Activated CD8-positive, alpha-beta T cell treated with anti-CD3 and anti-CD28 coated beads, Interleukin-2, amount 10 ng/mL, durations not matched to agents 7 days and 5 days (primary cell): ENCODE data around the gene ZSWIM6. TPM values are rescaled to one million over a fixed set of nuclear protein-coding genes. Genes with fewer than 3 reads are reported as not detected.
A peak's percentile ranks its signal among the peaks of the same experiment; 100 is the strongest.

ENCODE experiments used
- ATAC-seq: fragments of 150-1000 bp; cut with Tn5 transposase; one replicate; pipeline ENCODE4 v1.10.0; 2021; ENCODE audit warnings: moderate library complexity
- CTCF ChIA-PET: fragments of 350-600 bp; sonication (Branson Sonifier 250); formaldehyde crosslinking; loops from one replicate; lab custom pipeline; 2021; ENCODE audit warnings: antibody characterized with exemption; lab: Charles Lee
- POLR2A ChIA-PET: fragments of 350-600 bp; sonication (Branson Sonifier 250); formaldehyde crosslinking; loops from one replicate; lab custom pipeline; 2021; ENCODE audit warnings: antibody characterized with exemption; lab: Charles Lee
- DNase-seq: peaks from one replicate; pipeline ENCODE4 v3.0.0-alpha.2; 2020
- H3K27ac Mint-ChIP-seq: one replicate; pipeline ENCODE4 v1.8.0; 2021; ENCODE audit warnings: mild to moderate bottlenecking, mixed read lengths
- H3K27me3 Mint-ChIP-seq: one replicate; pipeline ENCODE4 v1.8.0; 2021; ENCODE audit warnings: low read depth, mixed read lengths
- H3K36me3 Mint-ChIP-seq: one replicate; pipeline ENCODE4 v1.8.0; 2021; ENCODE audit warnings: low read depth, mixed read lengths
- H3K4me1 Mint-ChIP-seq: one replicate; pipeline ENCODE4 v1.8.0; 2021; ENCODE audit warnings: low read depth, mixed read lengths
- H3K4me3 Mint-ChIP-seq: one replicate; pipeline ENCODE4 v1.8.0; 2021; ENCODE audit warnings: mild to moderate bottlenecking, mixed read lengths
- H3K9me3 Mint-ChIP-seq: one replicate; pipeline ENCODE4 v1.8.0; 2022; ENCODE audit warnings: mixed read lengths; ENCODE audit not compliant: insufficient read depth
- total RNA-seq, 2 experiments: library from RNA; stranded (reverse); gene quantifications; one replicate each; pipeline ENCODE4 v1.2.3, GENCODE V29; 2021

The ZSWIM6 gene
- total RNA-seq, 2 experiments from 2014 or later, result 2.5 to 2.6 TPM

GRCh38 chr5:61295365-61295764, 36.7 kb upstream of the ZSWIM6 start:
- Mint-ChIP-seq H3K27me3 (peaks cover 3% of the 10 kb centered on the region), H3K9me3 (no peaks in the 10 kb centered on the region), H3K36me3 (no peaks in the 10 kb centered on the region), H3K27ac (no peak overlapping the region), H3K4me1 (peaks cover 4% of the 10 kb centered on the region), H3K4me3 (no peak overlapping the region)
- DNase-seq (no peak), ATAC-seq (no peak)
- POLR2A ChIA-PET, result interaction anchor here (0.6 kb wide), 1 partner anchor 9 kb away, joined by 5 read pairs; no protein-coding TSS in a partner anchor
- CTCF ChIA-PET, result no interaction called here

- ATAC-seq (no peak), DNase-seq (no peak)
- ChIA-PET CTCF (no interaction called here), POLR2A (no interaction called here)
- Mint-ChIP-seq H3K36me3 (no peaks in the 10 kb centered on the region), H3K27ac (no peak overlapping the region), H3K4me1 (peaks cover 2% of the 10 kb centered on the region), H3K27me3 (peaks cover 4% of the 10 kb centered on the region), H3K9me3 (no peaks in the 10 kb centered on the region), H3K4me3 (no peak overlapping the region)
Measured at GRCh38 chr5:61298066-61298465, 34.0 kb upstream of the ZSWIM6 start.

- CTCF ChIA-PET, result no interaction called here
- POLR2A ChIA-PET, result no interaction called here
- H3K9me3 Mint-ChIP-seq, result no peaks in the 10 kb centered on the region
Measured at GRCh38 chr5:61298580-61298979, 33.5 kb upstream of the ZSWIM6 start.

DNA sequence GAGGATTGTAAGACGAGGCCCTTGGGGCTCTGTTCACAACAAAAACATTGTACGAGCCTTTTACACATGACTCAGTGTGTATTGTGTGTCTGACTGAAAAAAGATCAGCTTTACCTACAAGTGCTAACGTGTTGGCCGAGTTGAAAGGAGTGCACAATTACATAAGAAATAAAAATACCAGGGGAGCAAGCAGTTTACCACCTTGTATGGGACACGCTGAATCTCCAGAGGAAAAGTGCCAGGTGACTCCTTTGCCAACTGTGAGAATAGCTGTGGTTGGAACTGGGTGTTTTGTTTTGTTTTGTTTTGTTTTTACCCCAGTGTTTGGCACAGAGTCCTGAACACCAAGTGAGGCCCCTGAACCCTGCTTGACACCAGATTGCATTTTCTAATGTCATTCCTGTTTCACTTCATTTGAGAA, 32.8 kb upstream of the ZSWIM6 start:
- no peaks in the 10 kb centered on the region for H3K36me3 Mint-ChIP-seq
- peaks cover 4% of the 10 kb centered on the region for H3K27me3 Mint-ChIP-seq
- H3K4me3 Mint-ChIP-seq, result no peak overlapping the region
- no peak overlapping the region for H3K27ac Mint-ChIP-seq
- ChIA-PET CTCF (no interaction called here), POLR2A (no interaction called here)
- no peaks in the 10 kb centered on the region for H3K9me3 Mint-ChIP-seq
- ATAC-seq (no peak), DNase-seq (no peak)
- H3K4me1 Mint-ChIP-seq, result peaks cover 10% of the 10 kb centered on the region

More at GRCh38 chr5:61298580-61298979, 33.5 kb upstream of the ZSWIM6 start:
- Mint-ChIP-seq H3K36me3 (no peaks in the 10 kb centered on the region), H3K4me3 (no peak overlapping the region), H3K4me1 (peaks cover 7% of the 10 kb centered on the region), H3K27ac (no peak overlapping the region), H3K27me3 (peaks cover 4% of the 10 kb centered on the region)
- DNase-seq (no peak), ATAC-seq (no peak)

DNA sequence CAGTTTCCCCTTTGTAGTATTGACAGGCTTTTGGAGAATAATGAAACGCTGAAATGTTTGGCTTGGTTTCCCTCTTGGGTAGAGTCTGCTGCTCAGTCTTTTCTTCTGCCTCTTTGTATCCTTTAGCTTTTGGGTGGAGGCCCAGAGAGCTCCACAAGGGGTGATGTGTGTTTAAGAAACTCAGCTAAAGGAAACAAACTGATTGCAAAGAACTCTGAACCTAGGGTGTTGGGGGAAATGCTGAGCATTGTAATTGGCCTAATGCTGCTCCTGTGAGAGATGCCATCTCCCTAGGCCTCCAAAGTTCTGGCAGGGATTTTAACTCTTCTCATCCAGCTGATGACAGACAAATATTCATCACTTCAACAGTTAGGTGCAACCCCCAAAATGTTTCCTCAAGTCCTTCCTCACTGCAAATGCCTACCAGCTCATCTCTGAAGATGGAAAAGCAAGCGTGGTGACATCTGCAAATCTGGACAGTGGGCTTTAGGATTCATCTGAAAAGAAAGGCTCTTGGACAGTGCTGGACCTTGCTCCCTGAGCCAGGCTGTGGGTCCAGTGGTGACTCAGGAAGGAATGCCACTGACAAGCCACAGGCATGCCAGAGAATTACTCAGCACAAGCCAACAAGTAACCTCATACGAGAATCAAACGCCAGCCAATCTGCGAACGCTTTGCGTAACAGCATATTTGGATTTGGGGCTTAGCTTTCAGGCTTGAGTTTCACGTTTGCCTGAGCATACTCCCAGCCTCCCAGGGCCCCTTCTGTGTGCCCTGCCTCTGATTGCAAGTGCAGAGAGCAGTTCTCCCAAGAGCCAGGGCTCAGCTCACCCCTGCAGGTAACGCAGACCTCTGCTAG, 30.5 kb upstream of the ZSWIM6 start:
- ATAC-seq (no peak), DNase-seq (no peak)
- Mint-ChIP-seq H3K27me3 (peaks cover 2% of the 10 kb centered on the region), H3K4me3 (no peak overlapping the region), H3K27ac (no peak overlapping the region), H3K4me1 (peaks cover 12% of the 10 kb centered on the region), H3K36me3 (no peaks in the 10 kb centered on the region), H3K9me3 (no peaks in the 10 kb centered on the region)
- CTCF ChIA-PET, result interaction anchor here (1.0 kb wide), 2 partner anchors 22 to 246 kb away, joined by 3 read pairs; no protein-coding TSS in a partner anchor
- POLR2A ChIA-PET, result no interaction called here

DNA sequence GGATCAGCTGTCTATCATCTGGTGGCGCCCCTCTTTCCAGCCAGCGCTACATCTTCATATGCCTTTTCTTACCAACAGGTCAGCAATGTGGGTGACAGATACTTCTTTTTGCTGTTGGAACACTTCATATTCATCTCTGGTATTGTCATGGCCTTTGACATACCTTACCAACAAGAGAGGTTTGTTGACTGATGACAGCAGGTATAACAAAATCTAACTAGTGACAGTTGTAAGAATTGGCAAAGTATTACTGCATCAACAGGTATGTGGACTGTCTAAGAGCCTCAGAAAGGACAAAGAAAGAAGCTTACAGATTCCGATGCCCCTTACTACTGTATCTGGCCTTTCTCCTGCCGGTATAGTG, 29.9 kb upstream of the ZSWIM6 start:
- Mint-ChIP-seq H3K4me3 (no peak overlapping the region), H3K4me1 (peaks cover 18% of the 10 kb centered on the region), H3K27me3 (peaks cover 2% of the 10 kb centered on the region), H3K9me3 (no peaks in the 10 kb centered on the region), H3K36me3 (no peaks in the 10 kb centered on the region), H3K27ac (no peak overlapping the region)
- POLR2A ChIA-PET, result no interaction called here
- no peak for ATAC-seq
- CTCF ChIA-PET, result interaction anchor here (1.0 kb wide), 2 partner anchors 22 to 246 kb away, joined by 3 read pairs; no protein-coding TSS in a partner anchor
- DNase-seq, result no peak

- ChIA-PET CTCF (interaction anchor here (1.6 to 1.8 kb wide), 2 partner anchors 11 to 28 kb away, joined by 3 to 4 read pairs; no protein-coding TSS in a partner anchor), POLR2A (no interaction called here)
- Mint-ChIP-seq H3K27me3 (peaks cover 2% of the 10 kb centered on the region), H3K4me3 (peak overlapping the region; percentile 12), H3K27ac (no peak overlapping the region), H3K36me3 (no peaks in the 10 kb centered on the region), H3K4me1 (peaks cover 22% of the 10 kb centered on the region), H3K9me3 (no peaks in the 10 kb centered on the region)
- ATAC-seq, result no peak
- no peak for DNase-seq
Measured at GRCh38 chr5:61303346-61303745, 28.7 kb upstream of the ZSWIM6 start.

- ChIA-PET CTCF (interaction anchor here (1.6 kb wide), 1 partner anchor 10 kb away, joined by 3 read pairs; no protein-coding TSS in a partner anchor), POLR2A (interaction anchor here (0.6 to 1.4 kb wide), 2 partner anchors 10 to 26 kb away, joined by 4 to 5 read pairs; no protein-coding TSS in a partner anchor)
- H3K27ac Mint-ChIP-seq, result no peak overlapping the region
Measured at GRCh38 chr5:61304590-61305381, 27.3 kb upstream of the ZSWIM6 start.

DNA sequence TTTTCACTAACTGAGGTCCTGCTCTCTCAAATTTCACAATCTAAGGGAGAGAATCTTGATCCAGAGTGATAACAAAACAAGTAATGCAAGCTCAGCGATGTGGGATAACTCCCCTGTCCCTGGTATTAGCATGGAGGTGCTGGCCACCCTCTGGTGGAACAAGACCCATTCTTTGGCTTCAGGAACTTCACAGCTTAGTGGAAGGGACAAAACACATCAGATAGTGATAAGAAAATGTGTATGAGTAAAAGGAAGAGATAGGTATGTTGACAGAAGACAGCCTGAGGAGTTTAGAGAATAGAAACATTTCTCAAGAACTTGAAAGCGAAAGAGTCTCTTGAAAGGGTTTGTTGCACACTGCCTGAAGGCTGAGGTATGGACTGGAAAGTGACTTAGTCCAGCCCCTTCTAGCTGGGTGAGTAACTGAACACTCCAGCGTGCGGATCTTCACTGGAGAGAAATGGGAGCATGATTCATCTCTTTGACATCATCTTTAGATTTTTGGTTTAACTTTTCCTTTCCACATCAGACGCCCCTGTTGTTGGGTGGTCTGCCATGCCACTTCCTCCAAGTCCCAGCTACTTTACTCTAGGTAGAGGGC, 25.4 kb upstream of the ZSWIM6 start:
- ChIA-PET CTCF (interaction anchor here (1.3 kb wide), 1 partner anchor 25 kb away, joined by 6 read pairs; no protein-coding TSS in a partner anchor), POLR2A (interaction anchor here (1.2 kb wide), 1 partner anchor 25 kb away, joined by 3 read pairs; no protein-coding TSS in a partner anchor)
- DNase-seq, result no peak
- H3K9me3 Mint-ChIP-seq, result no peaks in the 10 kb centered on the region
- peak overlapping the region; percentile 29 for H3K27ac Mint-ChIP-seq
- peaks cover 22% of the 10 kb centered on the region for H3K4me1 Mint-ChIP-seq
- H3K4me3 Mint-ChIP-seq, result no peak overlapping the region
- no peaks in the 10 kb centered on the region for H3K36me3 Mint-ChIP-seq
- H3K27me3 Mint-ChIP-seq, result peaks cover 4% of the 10 kb centered on the region
- peak; percentile 65 for ATAC-seq

More at GRCh38 chr5:61304590-61305381, 27.3 kb upstream of the ZSWIM6 start:
- H3K27me3 Mint-ChIP-seq, result peaks cover 4% of the 10 kb centered on the region
- no peaks in the 10 kb centered on the region for H3K9me3 Mint-ChIP-seq
- peaks cover 22% of the 10 kb centered on the region for H3K4me1 Mint-ChIP-seq
- ATAC-seq (no peak), DNase-seq (no peak)
- H3K4me3 Mint-ChIP-seq, result no peak overlapping the region
- no peaks in the 10 kb centered on the region for H3K36me3 Mint-ChIP-seq

- Mint-ChIP-seq H3K27ac (no peak overlapping the region), H3K36me3 (no peaks in the 10 kb centered on the region), H3K27me3 (peaks cover 3% of the 10 kb centered on the region), H3K9me3 (no peaks in the 10 kb centered on the region), H3K4me3 (no peak overlapping the region), H3K4me1 (peaks cover 22% of the 10 kb centered on the region)
- DNase-seq (no peak), ATAC-seq (no peak)
- CTCF ChIA-PET, result interaction anchor here (1.3 kb wide), 1 partner anchor 24 kb away, joined by 6 read pairs; no protein-coding TSS in a partner anchor
- POLR2A ChIA-PET, result interaction anchor here (1.2 kb wide), 1 partner anchor 24 kb away, joined by 3 read pairs; no protein-coding TSS in a partner anchor
Measured at GRCh38 chr5:61307191-61307590, 24.9 kb upstream of the ZSWIM6 start.

GRCh38 chr5:61307611-61308010, 24.4 kb upstream of the ZSWIM6 start:
- ATAC-seq (no peak), DNase-seq (no peak)
- Mint-ChIP-seq H3K9me3 (no peaks in the 10 kb centered on the region), H3K36me3 (no peaks in the 10 kb centered on the region), H3K4me1 (peaks cover 22% of the 10 kb centered on the region), H3K4me3 (no peak overlapping the region), H3K27me3 (peaks cover 5% of the 10 kb centered on the region), H3K27ac (no peak overlapping the region)
- ChIA-PET POLR2A (no interaction called here), CTCF (interaction anchor here (0.8 kb wide), 1 partner anchor 24 kb away, joined by 3 read pairs; the partner anchor contains the start of gene ZSWIM6)
